Measurements from ENCODE around the gene PKD1.

The PKD1 gene

GRCh38 chr16:2085669-2086068 is 50.0 kb downstream of the PKD1 start:
- DNase-seq, result no peak

GRCh38 chr16:2084895-2085625 is 50.6 kb downstream of the PKD1 start:
- DNase-seq, result no peak

- DNase-seq, result no peak
Observed at GRCh38 chr16:2083876-2084780, 51.6 kb downstream of the PKD1 start.

- no peak for DNase-seq
Observed at GRCh38 chr16:2083409-2083808, 52.3 kb downstream of the PKD1 start.

GRCh38 chr16:2082983-2083364 is 52.7 kb downstream of the PKD1 start:
- no peak for DNase-seq

GRCh38 chr16:2082171-2082982 is 53.3 kb downstream of the PKD1 start:
- DNase-seq, result peak; percentile 85

GRCh38 chr16:2081201-2082084 is 54.3 kb downstream of the PKD1 start:
- DNase-seq, result no peak

GRCh38 chr16:2079991-2080390 is 55.7 kb downstream of the PKD1 start:
- no peak for DNase-seq

- DNase-seq, result no peak
Observed at GRCh38 chr16:2079311-2079800, 56.3 kb downstream of the PKD1 start.

- no peak for DNase-seq
Observed at GRCh38 chr16:2078691-2079090, 57.0 kb downstream of the PKD1 start.

- no peak for DNase-seq
Observed at GRCh38 chr16:2078096-2078495, 57.6 kb downstream of the PKD1 start.

- no peak for DNase-seq
Observed at GRCh38 chr16:2077696-2078095, 58.0 kb downstream of the PKD1 start.

- no peak for DNase-seq
Observed at GRCh38 chr16:2077016-2077415, 58.7 kb downstream of the PKD1 start.

GRCh38 chr16:2076072-2076865 is 59.4 kb downstream of the PKD1 start:
- no peak for DNase-seq

GRCh38 chr16:2075631-2076030 is 60.1 kb downstream of the PKD1 start:
- DNase-seq, result no peak

- DNase-seq, result no peak
Observed at GRCh38 chr16:2074071-2074470, 61.6 kb downstream of the PKD1 start.

GRCh38 chr16:2072926-2073325 is 62.8 kb downstream of the PKD1 start:
- no peak for DNase-seq

GRCh38 chr16:2071454-2072202 is 64.1 kb downstream of the PKD1 start:
- no peak for DNase-seq

GRCh38 chr16:2070576-2071453 is 64.9 kb downstream of the PKD1 start:
- no peak for DNase-seq

Measured in DMS79 (cell line).